GM12873 (cell line): Measurements from ENCODE around the gene DYNC1I1.

Experiments
- TF ChIP-seq, protein P1 (sequence below): IDR thresholded peaks from 2 replicates; pipeline ENCODE4 v1.5.1; 2012; ENCODE audit warnings: low read depth, mild to moderate bottlenecking, moderate library complexity, low read length, control low read depth; ENCODE audit not compliant: insufficient read depth; ENCODE audit errors: missing control alignments

The DYNC1I1 gene

GRCh38 chr7:96017877-96018276, 245.5 kb downstream of the DYNC1I1 start:
- TF ChIP-seq, protein P1, sequence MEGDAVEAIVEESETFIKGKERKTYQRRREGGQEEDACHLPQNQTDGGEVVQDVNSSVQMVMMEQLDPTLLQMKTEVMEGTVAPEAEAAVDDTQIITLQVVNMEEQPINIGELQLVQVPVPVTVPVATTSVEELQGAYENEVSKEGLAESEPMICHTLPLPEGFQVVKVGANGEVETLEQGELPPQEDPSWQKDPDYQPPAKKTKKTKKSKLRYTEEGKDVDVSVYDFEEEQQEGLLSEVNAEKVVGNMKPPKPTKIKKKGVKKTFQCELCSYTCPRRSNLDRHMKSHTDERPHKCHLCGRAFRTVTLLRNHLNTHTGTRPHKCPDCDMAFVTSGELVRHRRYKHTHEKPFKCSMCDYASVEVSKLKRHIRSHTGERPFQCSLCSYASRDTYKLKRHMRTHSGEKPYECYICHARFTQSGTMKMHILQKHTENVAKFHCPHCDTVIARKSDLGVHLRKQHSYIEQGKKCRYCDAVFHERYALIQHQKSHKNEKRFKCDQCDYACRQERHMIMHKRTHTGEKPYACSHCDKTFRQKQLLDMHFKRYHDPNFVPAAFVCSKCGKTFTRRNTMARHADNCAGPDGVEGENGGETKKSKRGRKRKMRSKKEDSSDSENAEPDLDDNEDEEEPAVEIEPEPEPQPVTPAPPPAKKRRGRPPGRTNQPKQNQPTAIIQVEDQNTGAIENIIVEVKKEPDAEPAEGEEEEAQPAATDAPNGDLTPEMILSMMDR: no peak

DNA sequence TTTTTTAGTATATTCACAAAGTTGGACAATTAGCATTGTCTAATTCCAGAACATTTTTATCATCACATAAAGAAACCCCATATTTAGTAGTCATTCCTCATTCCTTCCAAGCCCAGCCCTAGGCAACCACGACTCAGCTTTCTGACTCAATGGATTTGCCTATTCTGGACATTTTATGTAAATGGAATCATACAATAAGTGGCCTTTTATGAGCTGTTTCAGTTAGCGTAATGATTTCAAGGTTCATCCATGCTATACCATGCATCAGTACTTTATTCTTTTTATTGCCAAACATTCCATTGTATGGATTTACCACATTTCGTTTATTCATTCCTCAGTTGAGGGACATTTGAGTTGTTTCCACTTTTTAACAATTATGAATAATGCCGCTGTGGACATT, 249.2 kb downstream of the DYNC1I1 start:
- TF ChIP-seq, protein P1: no peak

DNA sequence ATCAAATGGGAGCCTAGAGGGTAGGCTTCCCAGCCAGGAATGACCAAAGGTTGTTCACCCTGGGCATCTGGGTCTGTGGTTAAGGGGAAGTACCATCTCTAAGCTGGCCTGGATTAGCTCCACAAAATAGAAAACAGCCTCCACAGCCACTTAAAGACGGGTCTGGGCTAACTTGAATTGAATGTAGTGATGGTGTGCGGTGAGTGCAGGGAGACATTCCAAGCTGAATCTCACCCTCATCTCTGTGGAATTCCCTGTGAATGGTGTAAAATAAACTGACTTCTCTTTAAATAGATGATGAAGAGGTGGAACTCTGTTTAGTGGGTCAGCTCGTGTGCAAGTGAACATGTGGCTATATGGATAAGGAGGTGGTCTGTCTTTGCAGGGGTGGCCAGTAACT, 251.0 kb downstream of the DYNC1I1 start:
- TF ChIP-seq, protein P1: no peak

GRCh38 chr7:96026010-96026409, 253.7 kb downstream of the DYNC1I1 start:
- TF ChIP-seq, protein P1: no peak

DNA sequence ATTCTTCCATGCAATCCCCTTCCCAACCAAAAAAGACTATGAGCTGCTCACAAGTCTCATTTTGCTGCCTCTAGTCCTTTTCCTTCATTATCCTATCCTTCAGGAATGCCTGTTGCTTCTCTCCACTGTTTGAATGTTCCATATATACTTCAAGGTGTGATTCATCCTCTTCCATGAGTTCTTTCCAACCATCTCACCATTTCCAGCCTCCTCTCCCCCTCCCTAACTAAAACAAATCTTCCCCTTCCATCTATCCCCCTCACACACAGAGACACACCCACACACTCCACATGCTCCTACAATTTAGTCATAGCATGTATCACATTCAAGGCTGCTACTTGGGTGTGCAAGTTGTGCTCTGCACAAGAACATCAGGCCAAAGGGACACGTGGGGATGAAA, 254.3 kb downstream of the DYNC1I1 start:
- TF ChIP-seq, protein P1: no peak

GRCh38 chr7:96028729-96029128, 256.4 kb downstream of the DYNC1I1 start:
- TF ChIP-seq, protein P1: no peak

DNA sequence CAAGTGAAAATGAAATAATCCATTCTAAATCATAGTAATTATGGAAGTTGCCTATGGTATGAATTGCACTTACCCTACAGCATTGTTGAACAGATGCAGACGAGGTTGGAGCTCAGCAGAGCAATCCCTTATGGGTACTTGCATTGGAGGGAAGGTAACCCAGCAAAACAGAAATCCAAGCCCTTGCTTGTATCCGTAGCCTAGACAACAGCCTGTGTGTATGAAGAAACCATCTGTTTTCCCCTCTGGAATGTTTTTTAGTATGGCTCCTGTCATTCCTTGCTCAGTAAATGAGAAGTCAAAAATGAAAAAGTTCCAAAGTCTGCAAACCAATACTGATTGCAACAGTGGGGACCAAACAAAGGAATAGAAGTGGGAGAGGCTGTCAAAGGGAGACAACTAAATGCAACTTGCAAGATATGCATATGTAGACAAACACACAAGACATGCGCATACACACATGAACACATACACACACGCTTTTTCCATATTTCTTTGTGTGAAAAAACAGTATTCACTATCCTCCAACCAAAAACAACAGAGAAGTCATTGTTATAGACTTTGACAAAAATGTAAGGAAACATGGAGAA, 260.8 kb downstream of the DYNC1I1 start:
- TF ChIP-seq, protein P1: no peak
